TTC549 (cell line): ENCODE results near the gene GPSM1.

Experiments used
- FAIRE-seq: peaks from 2 replicates; lab custom pipeline; 2012; peaks lifted over from hg19 to GRCh38; lab: Jason Lieb, UNC

The GPSM1 gene

GRCh38 chr9:136291306-136292025 lies 35.9 kb upstream of the GPSM1 start:
- no peak for FAIRE-seq

GRCh38 chr9:136292026-136292538 lies 35.3 kb upstream of the GPSM1 start:
- no peak for FAIRE-seq

- no peak for FAIRE-seq
Measured at GRCh38 chr9:136292591-136293448, 34.5 kb upstream of the GPSM1 start.

- no peak for FAIRE-seq
Measured at GRCh38 chr9:136293476-136294077, 33.8 kb upstream of the GPSM1 start.

GRCh38 chr9:136294437-136294836 lies 32.9 kb upstream of the GPSM1 start:
- FAIRE-seq, result no peak

- no peak for FAIRE-seq
Measured at GRCh38 chr9:136295055-136295454, 32.3 kb upstream of the GPSM1 start.

GRCh38 chr9:136295542-136296433 lies 31.6 kb upstream of the GPSM1 start:
- FAIRE-seq, result no peak

- no peak for FAIRE-seq
Measured at GRCh38 chr9:136296434-136297015, 30.8 kb upstream of the GPSM1 start.

GRCh38 chr9:136297016-136297691 lies 30.2 kb upstream of the GPSM1 start:
- no peak for FAIRE-seq

- FAIRE-seq, result no peak
Measured at GRCh38 chr9:136297766-136298735, 29.3 kb upstream of the GPSM1 start.

- FAIRE-seq, result no peak
Measured at GRCh38 chr9:136299116-136299515, 28.2 kb upstream of the GPSM1 start.

GRCh38 chr9:136299541-136299940 lies 27.8 kb upstream of the GPSM1 start:
- no peak for FAIRE-seq

GRCh38 chr9:136300016-136300545 lies 27.3 kb upstream of the GPSM1 start:
- FAIRE-seq, result no peak

GRCh38 chr9:136300866-136301265 lies 26.5 kb upstream of the GPSM1 start:
- FAIRE-seq, result no peak

- no peak for FAIRE-seq
Measured at GRCh38 chr9:136302527-136302926, 24.8 kb upstream of the GPSM1 start.

GRCh38 chr9:136303066-136303824 lies 24.1 kb upstream of the GPSM1 start:
- no peak for FAIRE-seq

GRCh38 chr9:136303825-136304416 lies 23.4 kb upstream of the GPSM1 start, which contains the start of gene CCDC187:
Gene CCDC187, minus strand, starts transcription at chr9:136304094. Its CDS starts 264 bp downstream, at chr9:136303830.
- no peak for FAIRE-seq

GRCh38 chr9:136304456-136304855 lies 22.9 kb upstream of the GPSM1 start:
- no peak for FAIRE-seq
